Activated CD4-positive, alpha-beta T cell treated with anti-CD3 and anti-CD28 coated beads, Interleukin-2, Interleukin-6, amounts not matched to agents 100 ng/mL and 50 ng/mL, durations not matched to agents 16 hours and 8 hours (primary cell): ENCODE data around the gene NBPF11.
A peak's percentile ranks its signal among the peaks of the same experiment; 100 is the strongest.
"Not testable (repeated sequence)": the region's sequence is repeated elsewhere in the genome, so short reads cannot be mapped to it uniquely, and the experiment has no call there.

Experiments used
- DNase-seq: peaks from one replicate; pipeline ENCODE4 v3.0.0-alpha.2; 2020

The NBPF11 gene, protein sequence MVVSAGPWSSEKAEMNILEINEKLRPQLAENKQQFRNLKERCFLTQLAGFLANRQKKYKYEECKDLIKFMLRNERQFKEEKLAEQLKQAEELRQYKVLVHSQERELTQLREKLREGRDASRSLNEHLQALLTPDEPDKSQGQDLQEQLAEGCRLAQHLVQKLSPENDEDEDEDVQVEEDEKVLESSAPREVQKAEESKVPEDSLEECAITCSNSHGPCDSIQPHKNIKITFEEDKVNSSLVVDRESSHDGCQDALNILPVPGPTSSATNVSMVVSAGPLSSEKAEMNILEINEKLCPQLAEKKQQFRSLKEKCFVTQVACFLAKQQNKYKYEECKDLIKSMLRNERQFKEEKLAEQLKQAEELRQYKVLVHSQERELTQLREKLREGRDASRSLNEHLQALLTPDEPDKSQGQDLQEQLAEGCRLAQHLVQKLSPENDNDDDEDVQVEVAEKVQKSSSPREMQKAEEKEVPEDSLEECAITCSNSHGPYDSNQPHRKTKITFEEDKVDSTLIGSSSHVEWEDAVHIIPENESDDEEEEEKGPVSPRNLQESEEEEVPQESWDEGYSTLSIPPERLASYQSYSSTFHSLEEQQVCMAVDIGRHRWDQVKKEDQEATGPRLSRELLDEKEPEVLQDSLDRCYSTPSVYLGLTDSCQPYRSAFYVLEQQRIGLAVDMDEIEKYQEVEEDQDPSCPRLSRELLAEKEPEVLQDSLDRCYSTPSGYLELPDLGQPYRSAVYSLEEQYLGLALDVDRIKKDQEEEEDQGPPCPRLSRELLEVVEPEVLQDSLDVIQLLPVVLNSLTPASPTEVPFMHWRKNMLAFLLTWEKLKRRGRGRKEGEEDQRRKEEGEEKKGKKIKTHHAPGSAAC

DNA sequence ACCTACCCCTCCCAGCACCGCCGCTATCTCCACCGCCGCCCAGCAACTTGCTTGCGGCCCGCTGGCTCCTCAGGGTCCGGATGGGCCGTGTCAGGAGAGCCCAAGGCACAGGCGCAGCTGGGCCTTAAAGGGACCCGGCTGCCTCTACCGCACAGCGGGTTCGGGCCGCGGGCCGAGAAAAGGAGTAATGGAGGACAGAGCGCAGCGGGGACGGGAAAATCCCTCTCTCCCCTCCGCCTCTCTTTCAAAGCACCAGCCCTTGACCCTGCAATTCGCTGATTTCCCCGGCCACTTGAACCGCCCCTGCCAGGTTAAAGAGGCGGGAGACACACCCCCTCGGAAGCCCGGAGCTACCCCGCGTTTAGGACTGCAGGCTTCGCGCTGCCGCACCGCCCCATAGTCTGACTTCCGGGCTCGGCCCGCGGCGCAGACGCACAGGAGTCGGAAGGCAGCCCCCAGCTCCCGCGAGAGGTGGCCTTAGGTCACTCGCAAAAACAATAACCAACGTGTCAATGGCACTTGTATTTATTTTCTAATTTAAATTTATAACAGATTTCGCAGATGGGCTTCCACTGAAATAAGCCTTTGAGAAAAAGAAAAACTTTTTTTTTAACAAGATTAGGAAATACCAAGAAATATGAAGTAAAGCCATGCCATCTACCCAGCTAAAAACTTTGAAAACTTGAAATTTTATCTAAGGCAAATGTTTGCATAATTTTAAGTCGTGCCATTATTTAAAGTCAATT is at the start of gene NBPF11:
Gene NBPF11, minus strand, starts transcription at position 371 of the 746 bp plus-strand sequence. CDS start 25,278 bp downstream, outside the sequence.
- DNase-seq: peak; percentile 92

DNA sequence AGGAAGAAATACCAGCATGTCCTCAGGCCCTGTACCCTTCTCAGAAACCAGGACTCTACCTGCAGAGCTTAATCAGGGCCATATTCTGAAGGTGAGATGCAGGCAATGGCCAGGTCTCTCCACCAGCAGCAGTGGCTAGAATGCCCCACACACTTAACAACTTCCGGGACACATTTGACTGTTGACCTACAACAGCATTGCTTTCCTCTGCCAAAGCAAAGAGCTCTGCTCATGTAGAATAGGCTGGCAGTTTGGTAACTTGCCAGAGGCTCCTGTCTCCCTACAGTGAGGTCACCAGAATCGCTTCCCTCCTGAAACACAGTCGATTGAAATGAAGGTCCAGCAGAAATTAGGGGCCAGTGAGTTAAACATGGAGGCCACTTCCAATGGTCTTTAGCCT is 45.3 kb upstream of the NBPF11 start:
- not testable (repeated sequence) for DNase-seq

DNA sequence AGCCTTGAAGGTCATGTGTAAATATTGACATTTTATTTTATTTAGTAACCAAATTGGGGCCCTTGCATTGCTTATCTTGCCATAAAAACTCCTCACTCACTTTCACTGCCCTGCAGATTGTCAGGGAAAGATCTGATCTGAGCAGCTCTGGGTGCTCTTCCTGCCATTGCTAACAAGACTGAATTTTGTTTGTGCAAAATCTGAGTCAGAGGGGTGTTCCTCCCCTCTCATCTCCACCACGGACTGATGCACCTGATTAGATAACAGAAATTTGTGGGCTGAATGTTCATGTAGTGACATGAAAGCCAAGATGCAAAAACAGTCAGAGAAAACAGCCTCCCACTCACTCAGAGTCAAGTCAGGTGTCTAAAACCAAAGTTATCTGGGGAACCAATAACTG is 44.9 kb upstream of the NBPF11 start:
- not testable (repeated sequence) for DNase-seq

DNA sequence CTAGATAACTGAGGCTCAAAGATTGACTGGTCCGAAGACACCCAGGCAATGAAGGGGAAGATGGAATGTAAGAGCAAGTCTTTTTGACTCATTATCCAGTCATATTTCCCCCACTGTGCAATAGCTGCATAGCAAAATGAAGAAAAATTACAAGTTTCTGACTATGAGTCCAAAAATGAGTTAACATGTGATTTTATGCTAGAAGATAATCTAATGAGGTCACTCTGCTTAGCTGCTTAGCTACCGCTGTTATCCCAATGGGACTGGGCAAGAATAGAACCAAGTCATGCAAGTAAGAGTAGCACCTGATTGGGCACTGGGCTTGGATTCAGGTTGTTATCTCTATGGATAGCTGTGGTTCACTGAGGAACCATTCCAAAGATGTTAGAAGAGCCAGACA is 43.0 kb upstream of the NBPF11 start:
- DNase-seq: not testable (repeated sequence)

DNA sequence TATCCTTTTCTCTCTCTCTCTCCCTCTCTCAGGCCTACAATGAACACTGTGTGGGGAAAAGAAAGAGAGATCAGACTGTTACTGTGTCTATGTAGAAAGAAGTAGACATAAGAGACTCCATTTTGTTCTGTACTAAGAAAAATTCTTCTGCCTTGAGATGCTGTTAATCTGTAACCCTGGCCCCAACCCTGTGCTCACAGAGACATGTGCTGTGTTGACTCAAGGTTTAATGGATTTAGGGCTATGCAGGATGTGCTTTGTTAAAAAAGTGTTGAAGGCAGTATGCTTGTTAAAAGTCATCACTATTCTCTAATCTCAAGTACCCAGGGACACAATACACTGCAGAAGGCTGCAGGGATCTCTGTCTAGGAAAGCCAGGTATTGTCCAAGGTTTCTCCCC is 36.7 kb upstream of the NBPF11 start:
- DNase-seq: not testable (repeated sequence)

DNA sequence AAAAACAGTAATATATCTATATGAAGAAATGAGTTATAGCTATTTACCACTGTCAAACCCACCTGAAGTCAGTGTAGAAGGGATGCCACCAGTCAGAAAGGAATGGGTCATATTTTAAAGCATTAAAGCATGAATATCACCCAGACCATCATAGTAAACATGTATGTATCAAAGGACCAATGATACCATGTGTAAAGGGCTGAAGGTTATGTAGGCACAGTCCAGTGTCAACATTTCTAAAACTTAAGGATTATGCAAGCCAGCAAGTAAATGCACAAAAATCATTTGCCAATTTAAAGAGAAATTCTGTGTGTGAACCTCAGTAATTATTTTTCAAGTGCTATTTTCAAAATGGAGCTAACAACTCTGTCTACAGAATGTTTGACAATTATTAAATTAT is 26.6 kb upstream of the NBPF11 start:
- DNase-seq: not testable (repeated sequence)

DNA sequence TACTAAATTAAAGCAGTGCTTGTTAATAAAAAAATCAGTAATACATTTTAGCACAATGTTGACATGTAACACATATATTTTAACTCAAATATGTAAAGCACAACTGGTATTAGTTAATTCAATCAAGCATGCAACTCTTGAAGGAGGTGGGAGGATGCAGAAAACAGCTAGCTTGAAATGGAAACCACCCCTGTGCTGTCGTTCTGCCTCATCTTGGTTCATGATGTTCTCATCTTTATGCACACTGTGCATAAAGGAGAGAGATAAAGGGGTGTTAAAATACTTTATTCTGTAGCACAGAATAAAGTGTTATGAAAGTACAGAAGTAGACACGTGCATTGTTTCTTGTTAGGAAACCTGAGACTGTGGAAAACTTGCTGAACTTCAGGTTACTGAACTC is 23.3 kb upstream of the NBPF11 start:
- not testable (repeated sequence) for DNase-seq

DNA sequence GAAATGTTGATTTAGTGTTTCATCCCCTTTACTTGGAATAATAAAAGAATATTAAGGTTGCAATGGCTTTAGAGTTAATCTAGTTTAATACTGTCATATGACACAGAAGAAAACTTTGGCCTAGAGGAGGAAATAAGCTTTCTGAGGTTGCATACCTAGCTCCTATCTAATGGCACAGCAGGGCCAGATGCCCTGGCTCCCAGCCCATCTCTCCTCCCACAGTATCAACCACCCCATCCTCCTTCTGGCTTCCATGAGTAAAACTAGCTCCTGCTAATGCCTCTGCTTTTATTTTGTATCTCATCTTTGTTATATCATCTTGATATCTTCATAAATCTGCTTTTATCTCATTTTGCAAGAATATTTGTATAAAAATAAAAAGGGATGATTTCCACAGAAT is 19.9 kb upstream of the NBPF11 start:
- not testable (repeated sequence) for DNase-seq

DNA sequence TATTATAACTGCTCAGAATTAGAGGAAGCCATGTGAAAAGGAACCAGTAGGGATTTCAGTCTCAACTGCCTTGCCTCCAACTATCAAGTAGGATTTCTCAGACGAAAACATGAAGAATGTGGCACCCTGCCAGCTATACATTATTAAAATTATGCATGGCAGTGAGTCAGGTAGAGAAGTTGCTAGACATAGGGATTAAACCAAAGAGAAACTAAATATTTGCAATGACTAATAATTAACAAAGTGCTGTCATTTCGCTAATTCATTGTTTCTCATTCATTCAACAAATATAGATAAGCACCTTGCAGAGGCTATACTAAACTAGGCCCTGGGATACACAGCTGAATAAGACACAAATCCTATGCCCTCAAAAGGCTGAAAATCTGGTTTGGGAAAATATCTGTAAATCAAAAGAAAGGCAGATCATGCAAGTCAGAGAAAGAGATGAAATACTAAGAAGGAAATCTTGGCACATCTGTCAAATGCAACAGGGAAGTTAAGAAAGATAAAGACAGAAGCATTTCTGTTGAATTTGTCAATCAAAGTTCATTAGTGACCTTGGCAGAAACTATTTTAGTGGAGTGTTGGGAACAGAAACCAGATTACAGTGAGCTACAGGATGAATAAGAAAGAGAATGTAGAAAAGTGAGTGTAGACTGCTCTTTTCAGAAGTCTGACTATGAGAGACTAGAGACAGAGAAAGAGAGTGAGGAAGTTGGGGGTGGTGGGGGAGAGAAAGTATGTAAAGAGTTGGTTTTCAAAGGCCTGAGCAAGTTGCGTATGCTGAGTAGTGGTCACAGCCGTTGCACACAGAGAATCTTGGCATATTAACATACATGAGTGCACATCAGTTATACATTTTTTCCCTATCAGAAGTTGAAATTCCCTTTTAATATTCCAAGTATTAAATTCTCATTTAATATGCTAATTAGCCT is 14.7 kb upstream of the NBPF11 start:
- DNase-seq: no peak

DNA sequence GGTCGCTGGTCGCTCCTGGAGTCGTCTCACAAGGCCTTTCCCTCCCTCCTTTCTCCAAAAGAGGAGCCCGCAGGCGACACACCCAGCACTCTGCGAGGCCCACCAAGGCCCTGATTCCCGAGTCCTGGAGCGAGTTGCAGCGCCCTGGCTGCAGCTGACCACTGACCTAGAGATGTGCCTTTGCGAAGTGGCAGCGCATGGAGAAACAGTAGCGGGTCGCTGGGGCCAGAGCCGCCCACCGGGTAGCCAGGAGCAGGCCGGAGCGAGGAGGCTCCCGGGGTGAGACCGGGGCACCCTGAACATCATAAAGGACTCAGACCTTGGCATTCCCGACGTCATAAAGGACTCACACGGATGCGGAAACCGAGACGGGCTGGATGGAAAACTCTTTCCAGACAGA is 10.3 kb upstream of the NBPF11 start:
- DNase-seq: no peak

DNA sequence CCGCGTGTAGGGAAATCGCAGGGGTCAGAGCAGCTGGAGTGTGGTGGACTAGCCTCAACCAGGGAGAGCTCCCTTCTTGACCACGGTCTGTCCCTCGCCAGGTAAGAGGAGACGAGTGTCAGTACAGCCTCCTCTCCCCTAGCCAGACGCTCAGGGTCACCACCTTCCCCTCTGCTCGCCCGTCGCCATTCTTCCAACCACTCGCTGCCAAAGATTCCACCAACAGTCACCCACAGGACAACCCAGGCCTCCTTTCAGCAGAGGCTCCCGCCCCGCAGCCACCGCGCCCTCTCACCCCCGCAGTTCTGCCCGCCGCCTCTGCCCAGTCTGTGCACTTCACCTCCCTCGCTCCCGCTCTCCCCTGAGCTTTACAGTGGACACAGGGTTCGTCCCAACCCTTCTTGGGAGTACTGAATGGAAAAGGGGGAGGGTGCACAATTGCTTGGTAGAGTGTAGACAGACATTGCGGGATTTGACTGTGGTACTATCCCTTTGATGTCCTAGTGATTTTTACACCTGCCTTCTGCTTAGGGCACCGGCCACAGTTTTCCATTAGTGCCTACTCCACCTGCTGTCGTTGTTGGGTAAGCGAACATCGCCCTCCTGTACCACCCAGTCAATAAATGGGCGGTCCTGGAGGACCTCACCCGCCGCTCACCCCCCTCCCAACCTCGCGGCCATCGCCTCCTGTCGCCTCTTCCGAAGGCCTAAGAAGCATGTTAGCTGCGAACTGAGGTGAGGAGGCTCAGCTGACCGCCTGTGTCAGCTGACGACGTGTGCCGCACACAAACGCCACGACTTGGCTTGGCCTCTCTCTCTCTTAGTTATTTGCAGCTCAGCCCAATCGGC is 9.2 kb upstream of the NBPF11 start:
- no peak for DNase-seq

DNA sequence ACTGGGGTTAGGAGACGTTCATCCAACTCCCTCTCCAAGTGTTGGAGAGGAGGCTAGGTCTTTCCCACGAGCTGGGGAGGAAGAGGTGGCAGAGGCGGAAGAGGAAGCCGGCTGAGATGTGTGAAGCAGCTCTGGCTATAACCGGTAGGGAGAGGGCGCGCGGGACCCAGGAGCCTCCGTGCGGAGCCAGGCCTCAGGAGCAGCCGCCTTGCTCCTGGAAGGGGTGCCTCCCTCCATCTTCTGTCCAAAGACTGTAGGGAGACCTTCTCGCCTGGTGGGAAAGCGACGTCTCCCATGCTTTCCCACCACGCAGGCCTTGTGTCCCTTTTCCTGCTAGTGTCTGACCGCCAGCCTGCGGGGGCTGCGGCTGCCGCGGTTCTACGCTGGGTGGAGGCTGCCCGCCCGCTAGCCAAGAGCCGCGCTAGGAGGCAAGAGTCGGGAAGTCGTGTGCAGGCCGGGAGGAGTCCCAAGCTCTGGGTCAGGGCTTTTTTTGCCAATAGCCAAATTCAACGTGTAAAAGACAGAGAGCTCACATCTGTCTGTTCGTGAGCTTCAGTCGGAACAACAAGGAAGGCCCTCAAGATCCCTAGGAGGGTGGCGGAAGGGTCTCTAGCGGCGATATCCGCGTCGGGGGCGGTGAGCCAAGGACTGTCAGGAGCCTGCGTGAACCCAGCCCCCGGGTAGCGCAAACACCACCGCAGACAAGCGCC is 8.4 kb upstream of the NBPF11 start:
- DNase-seq: no peak

DNA sequence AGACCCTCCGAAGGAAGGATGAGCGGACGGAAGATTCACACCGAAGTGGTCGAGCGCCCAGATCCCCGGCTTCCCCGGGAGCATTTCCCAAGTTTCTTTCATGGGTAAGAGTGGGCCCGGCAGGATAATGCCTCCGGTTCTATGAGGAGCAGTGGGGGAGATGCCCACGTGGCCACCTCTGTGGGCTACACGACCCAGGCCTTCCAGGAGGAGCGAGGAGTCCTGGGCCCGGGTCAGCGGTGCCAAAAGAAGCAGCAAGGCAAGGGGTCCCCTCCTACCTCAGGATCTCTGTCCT is 7.9 kb upstream of the NBPF11 start:
- DNase-seq: no peak

DNA sequence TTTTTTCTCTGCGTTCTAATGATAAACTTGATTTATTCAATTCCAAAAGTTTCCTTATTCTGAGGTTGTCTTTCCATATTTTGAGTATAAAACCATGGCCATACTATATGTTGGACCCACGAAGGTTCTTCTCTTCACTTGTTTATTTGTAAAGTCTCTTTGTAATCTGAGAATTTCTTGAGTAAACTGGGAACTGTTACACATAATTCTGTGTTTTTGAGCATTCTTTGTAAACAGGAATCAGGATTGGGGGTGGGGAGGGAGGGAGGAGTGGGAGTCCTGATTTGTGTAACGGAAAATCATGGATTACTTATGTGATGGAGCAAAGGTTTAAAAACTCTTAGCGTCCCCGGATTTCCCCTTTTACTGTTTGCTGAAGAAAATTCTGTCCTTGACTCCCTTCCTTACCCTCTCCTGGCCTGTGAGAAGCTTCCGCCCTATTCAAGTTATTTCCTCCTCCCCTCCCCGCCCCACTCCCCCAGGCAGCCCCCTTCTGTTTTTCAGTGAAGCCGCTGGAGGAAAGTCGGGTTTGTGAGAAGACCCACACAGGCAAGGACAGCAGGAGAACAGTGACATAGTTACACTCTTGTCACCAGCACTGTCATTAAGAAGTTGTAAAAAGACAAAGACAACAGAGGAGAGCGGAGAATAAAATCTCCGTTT is 6.4 kb upstream of the NBPF11 start:
- DNase-seq: no peak

DNA sequence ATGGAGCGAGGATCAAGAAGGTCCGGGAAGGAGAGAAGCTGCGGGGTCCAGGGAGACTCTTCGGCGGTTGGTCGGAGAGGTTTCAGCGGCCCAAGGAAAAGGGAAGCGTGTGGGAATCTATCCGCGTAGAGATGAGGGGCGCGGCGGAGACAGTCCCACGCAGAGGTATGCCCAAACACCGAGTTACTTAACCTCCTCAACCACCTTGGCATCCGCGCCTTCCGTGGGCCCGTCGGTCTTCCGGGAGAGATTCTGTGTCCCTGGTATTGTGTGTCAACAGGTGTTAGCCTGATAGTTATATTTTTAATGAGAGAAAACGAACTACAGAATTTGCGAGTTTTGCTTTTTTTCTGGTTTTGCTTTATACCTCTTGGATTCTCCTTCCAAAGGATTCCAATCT is 5.7 kb upstream of the NBPF11 start:
- DNase-seq: not testable (repeated sequence)

DNA sequence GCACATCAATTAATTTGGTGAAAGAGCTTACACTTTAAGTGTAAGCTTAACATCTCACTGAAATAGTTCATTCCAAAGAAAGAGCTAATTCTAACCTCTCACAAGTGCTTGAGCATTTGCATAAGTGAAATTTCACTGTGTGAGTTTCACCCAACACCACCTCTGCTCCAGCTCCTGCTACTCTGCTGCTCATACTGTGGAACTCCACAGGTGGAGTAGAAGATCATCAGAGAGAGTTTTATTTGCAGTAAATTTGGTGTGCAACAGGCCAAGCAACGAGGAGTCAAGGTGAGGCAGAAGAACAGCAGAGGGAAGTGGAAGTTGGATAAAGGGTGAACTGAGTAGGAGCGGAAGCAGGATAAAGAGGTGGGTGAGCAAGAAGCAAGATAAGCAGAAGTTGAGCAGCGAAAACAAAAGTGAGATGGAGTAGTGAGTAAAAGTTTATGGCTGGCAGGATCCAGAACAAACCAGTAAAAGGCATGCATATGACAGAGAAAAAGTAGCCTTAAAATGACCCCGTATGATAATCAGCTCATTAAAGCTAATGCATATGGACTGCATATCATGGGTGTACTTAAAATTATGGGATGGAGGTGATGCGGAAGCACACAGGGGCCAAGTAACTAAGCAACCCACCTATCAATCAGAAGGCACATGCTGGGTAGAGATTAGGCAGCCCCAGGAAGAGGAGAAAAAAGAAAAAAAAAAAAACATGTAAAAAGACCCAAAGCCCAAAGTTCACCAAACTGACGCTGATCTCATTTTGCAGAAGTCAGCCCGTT is 3.6 kb upstream of the NBPF11 start:
- DNase-seq: not testable (repeated sequence)

DNA sequence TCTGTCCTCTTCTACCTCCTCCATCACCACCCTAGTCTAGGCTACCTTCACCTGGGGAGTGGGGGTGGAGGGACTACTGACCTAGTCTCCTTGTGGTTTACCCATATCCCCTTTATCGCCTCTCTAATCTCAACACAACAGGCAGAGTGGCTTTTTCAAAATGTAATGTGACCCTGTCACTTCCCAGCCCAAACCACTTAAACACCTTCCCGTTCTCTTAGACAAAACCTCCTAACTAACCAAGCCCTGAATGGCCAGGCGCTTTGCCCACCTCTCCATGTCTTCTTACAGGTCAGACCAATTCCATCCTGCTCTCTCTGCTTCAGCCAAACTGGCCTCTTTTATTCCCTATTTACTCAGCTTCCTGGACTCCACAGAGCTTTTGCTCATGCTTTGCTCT is 714 bp upstream of the NBPF11 start:
- not testable (repeated sequence) for DNase-seq

DNA sequence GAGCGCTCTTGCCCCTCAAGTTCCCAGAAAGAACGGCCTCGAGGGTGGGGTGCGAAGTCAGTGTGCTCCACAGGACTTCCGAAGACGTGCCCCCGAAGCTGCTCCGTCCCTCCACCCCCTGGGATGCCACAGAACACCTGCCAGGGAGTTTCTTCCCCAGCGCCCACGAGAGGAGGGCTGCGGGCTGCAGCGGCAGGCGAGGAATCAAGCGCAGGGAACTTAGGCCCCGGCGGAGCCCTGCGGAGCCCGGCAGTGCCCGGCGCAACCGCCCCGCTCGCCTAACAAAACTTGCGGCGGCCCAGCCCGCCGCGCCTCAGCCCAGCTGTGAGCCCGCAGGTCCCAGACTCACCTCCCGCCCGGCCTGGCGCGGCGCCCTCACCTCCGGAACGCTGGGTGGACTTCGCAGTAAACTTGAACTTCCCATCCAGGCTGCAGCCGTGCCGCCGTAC is 686 bp downstream of the NBPF11 start:
- DNase-seq: peak; percentile 29

DNA sequence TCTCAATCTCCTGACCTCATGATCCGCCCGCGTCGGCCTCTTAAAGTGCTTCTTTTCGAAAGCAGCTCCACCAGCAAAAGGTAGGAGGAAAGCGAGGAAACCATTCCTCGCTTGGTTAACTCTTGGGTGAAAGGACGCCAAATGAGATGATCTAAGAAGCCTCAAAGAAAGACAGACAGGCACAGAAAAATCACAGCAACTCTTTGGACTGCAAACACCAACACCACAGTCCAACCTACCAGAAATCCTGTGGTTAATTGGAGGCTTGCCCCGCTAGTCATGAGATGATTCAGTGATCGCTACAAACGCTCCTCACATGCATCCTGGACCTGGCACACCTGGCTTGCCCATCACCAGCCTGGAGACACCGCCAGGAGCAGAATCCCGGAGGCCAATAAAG is 1.1 kb downstream of the NBPF11 start:
- peak; percentile 38 for DNase-seq
